SJSA1 (cell line): ENCODE data around the gene PGRMC1. TPM values are rescaled to one million over a fixed set of nuclear protein-coding genes. Genes with fewer than 3 reads are reported as not detected.
"Not testable (repeated sequence)": the region's sequence is repeated elsewhere in the genome, so short reads cannot be mapped to it uniquely, and the experiment has no call there.

Experiments
- DNase-seq, 2 experiments: peaks; one replicate each; pipeline ENCODE4 v3.0.0-alpha.2; 2015 to 2020; ENCODE audit warnings: low spot score in 2 of 2, low read depth in 1 of 2
- H3K27ac ChIP-seq: fragments of 250-450 bp; sonication (Bioruptor Pico); 2 replicates; pipeline ENCODE4 v1.5.1; 2020; ENCODE audit warnings: mild to moderate bottlenecking, moderate library complexity
- H3K27me3 ChIP-seq: fragments of 250-450 bp; sonication (Bioruptor Pico); replicated peaks from 2 replicates; pipeline ENCODE4 v1.5.1; 2020; ENCODE audit warnings: mild to moderate bottlenecking, moderate library complexity
- H3K36me3 ChIP-seq: fragments of 250-450 bp; sonication (Bioruptor Pico); 2 replicates; pipeline ENCODE4 v1.5.1; 2020; ENCODE audit warnings: mild to moderate bottlenecking
- H3K4me1 ChIP-seq: fragments of 250-450 bp; sonication (Bioruptor Pico); replicated peaks from 2 replicates; pipeline ENCODE4 v1.6.1; 2021; ENCODE audit warnings: mild to moderate bottlenecking
- H3K4me3 ChIP-seq: fragments of 250-450 bp; sonication (Bioruptor Pico); 2 replicates; pipeline ENCODE4 v1.5.1; 2020; ENCODE audit warnings: mild to moderate bottlenecking
- H3K9me3 ChIP-seq: fragments of 250-450 bp; sonication (Bioruptor Pico); replicated peaks from 2 replicates; pipeline ENCODE4 v1.5.1; 2020; ENCODE audit warnings: mild to moderate bottlenecking
- total RNA-seq: library from RNA; depleted of rRNA; stranded (reverse); fragments of >200 nt; shearing (Covaris generic); gene quantifications from 2 replicates; pipeline ENCODE4 v1.2.3, GENCODE V29; 2014; rRNA removed

Gene PGRMC1
- total RNA-seq: 143 and 174 TPM in 2 replicates

GRCh38 chrX:119235872-119236622 is at the start of gene PGRMC1:
PGRMC1 (plus strand) TSS chrX:119236285; CDS start chrX:119236364, 79 bp downstream.
- Histone ChIP-seq H3K36me3 (peaks cover 8% of the 10 kb centered on the region; the same call in 1 of the 2 replicates), H3K27ac (peak within 1 kb of the TSS; percentile 50), H3K9me3 (no peaks in the 10 kb centered on the region), H3K27me3 (no peaks in the 10 kb centered on the region), H3K4me1 (peaks cover 8% of the 10 kb centered on the region), H3K4me3 (peak within 1 kb of the TSS; percentile 72)
- DNase-seq: peak; percentile 73 to 78

- no peaks in the 10 kb centered on the region for H3K36me3 ChIP-seq
- H3K27ac ChIP-seq: no peak overlapping the region
- H3K4me1 ChIP-seq: no peaks in the 10 kb centered on the region
- H3K4me3 ChIP-seq: no peak overlapping the region
- no peaks in the 10 kb centered on the region for H3K9me3 ChIP-seq
- DNase-seq: no peak
- H3K27me3 ChIP-seq: no peaks in the 10 kb centered on the region
Measured at GRCh38 chrX:119186763-119187162, 49.3 kb upstream of the PGRMC1 start.

- Histone ChIP-seq H3K4me3 (no peak overlapping the region), H3K36me3 (no peaks in the 10 kb centered on the region), H3K27ac (no peak overlapping the region), H3K9me3 (no peaks in the 10 kb centered on the region), H3K4me1 (no peaks in the 10 kb centered on the region), H3K27me3 (no peaks in the 10 kb centered on the region)
- peak in 1 of 2 experiments; percentile 1 for DNase-seq
Measured at GRCh38 chrX:119187298-119187697, 48.8 kb upstream of the PGRMC1 start.

GRCh38 chrX:119189115-119189514 is 47.0 kb upstream of the PGRMC1 start:
- Histone ChIP-seq H3K4me3 (no peak overlapping the region), H3K36me3 (no peaks in the 10 kb centered on the region), H3K9me3 (no peaks in the 10 kb centered on the region), H3K27ac (no peak overlapping the region), H3K27me3 (no peaks in the 10 kb centered on the region), H3K4me1 (no peaks in the 10 kb centered on the region)
- no peak for DNase-seq

GRCh38 chrX:119189595-119189994 is 46.5 kb upstream of the PGRMC1 start:
- Histone ChIP-seq H3K9me3 (no peaks in the 10 kb centered on the region), H3K4me1 (no peaks in the 10 kb centered on the region), H3K27me3 (no peaks in the 10 kb centered on the region), H3K27ac (no peak overlapping the region), H3K4me3 (no peak overlapping the region), H3K36me3 (no peaks in the 10 kb centered on the region)
- no peak for DNase-seq

GRCh38 chrX:119190091-119190681 is 45.9 kb upstream of the PGRMC1 start:
- Histone ChIP-seq H3K27ac (no peak overlapping the region), H3K9me3 (no peaks in the 10 kb centered on the region), H3K27me3 (no peaks in the 10 kb centered on the region), H3K36me3 (no peaks in the 10 kb centered on the region), H3K4me3 (no peak overlapping the region), H3K4me1 (no peaks in the 10 kb centered on the region)
- DNase-seq: no peak

- Histone ChIP-seq H3K27ac (no peak overlapping the region), H3K36me3 (no peaks in the 10 kb centered on the region), H3K4me3 (no peak overlapping the region), H3K4me1 (no peaks in the 10 kb centered on the region), H3K27me3 (no peaks in the 10 kb centered on the region), H3K9me3 (no peaks in the 10 kb centered on the region)
- DNase-seq: no peak
Measured at GRCh38 chrX:119190831-119191230, 45.3 kb upstream of the PGRMC1 start.

GRCh38 chrX:119194621-119195020 is 41.5 kb upstream of the PGRMC1 start:
- Histone ChIP-seq H3K4me1 (no peaks in the 10 kb centered on the region), H3K4me3 (no peak overlapping the region), H3K36me3 (no peaks in the 10 kb centered on the region), H3K27ac (no peak overlapping the region), H3K27me3 (no peaks in the 10 kb centered on the region), H3K9me3 (no peaks in the 10 kb centered on the region)
- no peak for DNase-seq

GRCh38 chrX:119201570-119201969 is 34.5 kb upstream of the PGRMC1 start:
- no peak overlapping the region for H3K27ac ChIP-seq
- H3K27me3 ChIP-seq: no peaks in the 10 kb centered on the region
- DNase-seq: no peak
- no peak overlapping the region for H3K4me3 ChIP-seq
- H3K9me3 ChIP-seq: no peaks in the 10 kb centered on the region
- no peaks in the 10 kb centered on the region for H3K36me3 ChIP-seq
- no peaks in the 10 kb centered on the region for H3K4me1 ChIP-seq

- Histone ChIP-seq H3K9me3 (no peaks in the 10 kb centered on the region), H3K36me3 (no peaks in the 10 kb centered on the region), H3K4me3 (no peak overlapping the region), H3K4me1 (no peaks in the 10 kb centered on the region), H3K27ac (no peak overlapping the region), H3K27me3 (no peaks in the 10 kb centered on the region)
- no peak for DNase-seq
Measured at GRCh38 chrX:119206203-119206602, 29.9 kb upstream of the PGRMC1 start.

GRCh38 chrX:119207483-119207882 is 28.6 kb upstream of the PGRMC1 start:
- H3K4me1 ChIP-seq, H3K4me3 ChIP-seq, H3K27ac ChIP-seq, H3K9me3 ChIP-seq, H3K36me3 ChIP-seq, H3K27me3 ChIP-seq, DNase-seq: not testable (repeated sequence)

- no peaks in the 10 kb centered on the region for H3K27me3 ChIP-seq
- no peak overlapping the region for H3K4me3 ChIP-seq
- H3K27ac ChIP-seq: no peak overlapping the region
- no peaks in the 10 kb centered on the region for H3K9me3 ChIP-seq
- DNase-seq: no peak
- H3K36me3 ChIP-seq: no peaks in the 10 kb centered on the region
- H3K4me1 ChIP-seq: no peaks in the 10 kb centered on the region
Measured at GRCh38 chrX:119208401-119209057, 27.6 kb upstream of the PGRMC1 start.

GRCh38 chrX:119210931-119211648 is 25.0 kb upstream of the PGRMC1 start:
- DNase-seq, H3K4me3 ChIP-seq, H3K9me3 ChIP-seq: not testable (repeated sequence)

GRCh38 chrX:119211649-119212014 is 24.5 kb upstream of the PGRMC1 start:
- H3K4me1 ChIP-seq: no peaks in the 10 kb centered on the region
- no peak for DNase-seq

More at GRCh38 chrX:119210931-119211648, 25.0 kb upstream of the PGRMC1 start:
- H3K27ac ChIP-seq, H3K4me1 ChIP-seq, H3K36me3 ChIP-seq, H3K27me3 ChIP-seq: not testable (repeated sequence)

More at GRCh38 chrX:119211649-119212014, 24.5 kb upstream of the PGRMC1 start:
- no peak overlapping the region for H3K27ac ChIP-seq
- H3K9me3 ChIP-seq: no peaks in the 10 kb centered on the region
- no peak overlapping the region for H3K4me3 ChIP-seq
- H3K36me3 ChIP-seq: no peaks in the 10 kb centered on the region
- no peaks in the 10 kb centered on the region for H3K27me3 ChIP-seq
